ENCODE measurements around the gene EME2. TPM values are rescaled to one million over a fixed set of nuclear protein-coding genes. Genes with fewer than 3 reads are reported as not detected.

Gene EME2
- total and polyA plus RNA-seq, 7 experiments from 2014 or later, result 0.59 to 47.5 (median 32.5) TPM

DNA sequence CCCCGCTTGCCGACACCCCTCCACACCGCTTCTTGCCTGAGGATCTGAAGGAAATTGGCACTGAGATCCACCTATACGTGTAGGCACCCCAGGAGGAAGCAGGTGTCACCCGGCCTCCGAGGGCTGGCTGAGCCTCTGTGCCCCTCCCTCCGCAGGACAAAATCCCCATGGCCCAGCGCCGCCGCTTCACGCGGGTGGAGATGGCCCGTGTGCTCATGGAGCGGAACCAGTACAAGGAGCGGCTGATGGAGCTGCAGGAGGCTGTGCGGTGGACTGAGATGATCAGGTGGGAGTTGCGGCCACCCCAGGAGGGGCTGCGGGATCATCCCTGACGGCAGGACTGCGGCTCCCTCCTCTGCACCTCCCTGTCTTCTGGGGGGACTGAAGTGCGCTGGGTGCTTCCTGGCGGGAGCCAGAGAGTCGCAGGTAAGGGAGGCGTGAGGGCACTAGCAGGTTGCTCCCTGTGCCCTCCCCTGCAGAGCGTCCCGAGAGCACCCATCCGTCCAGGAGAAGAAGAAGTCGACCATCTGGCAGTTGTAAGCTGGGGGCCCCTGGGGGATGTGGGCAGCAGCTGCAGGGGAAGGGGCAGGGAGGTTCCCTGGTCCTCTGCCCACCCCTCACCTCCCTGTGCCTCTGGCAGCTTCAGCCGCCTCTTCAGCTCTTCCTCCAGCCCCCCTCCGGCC lies 10.3 kb upstream of the EME2 start:
- CTCF ChIA-PET, result no interaction called here

DNA sequence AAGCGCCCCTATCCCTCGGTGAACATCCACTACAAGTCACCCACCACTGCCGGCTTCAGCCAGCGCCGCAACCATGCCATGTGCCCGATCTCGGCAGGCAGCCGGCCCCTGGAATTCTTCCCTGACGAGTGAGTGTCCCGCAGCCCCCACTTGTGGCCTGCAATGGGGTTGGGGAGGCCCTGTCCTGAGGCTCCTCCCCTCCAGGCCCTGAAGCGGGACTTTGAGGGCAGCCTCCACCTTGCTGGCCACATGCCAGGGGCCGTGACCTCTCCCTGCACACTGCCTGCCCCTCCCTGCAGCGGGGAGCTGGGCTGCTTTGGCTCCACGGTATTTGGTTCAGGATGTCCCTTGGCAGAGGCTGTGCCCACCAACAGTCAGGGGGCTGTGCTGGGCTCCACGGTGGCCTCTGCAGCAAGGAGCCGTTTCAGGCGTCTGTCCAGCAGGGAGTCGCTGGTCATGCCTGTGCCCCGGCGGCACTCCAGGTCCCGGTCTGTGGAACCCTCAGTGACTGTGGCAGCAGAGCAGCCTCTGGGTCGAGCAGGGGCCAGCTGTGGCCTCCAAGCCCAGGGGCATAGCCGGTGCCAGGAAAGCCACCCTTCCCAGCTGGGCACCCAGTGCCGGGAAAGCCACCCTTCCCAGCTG lies 9.6 kb upstream of the EME2 start:
- ChIA-PET POLR2A (interaction anchor here (0.9 to 1.1 kb wide), 2 partner anchors 8 to 12 kb away, joined by 3 read pairs; partner anchors contain the start of gene NME3), CTCF (no interaction called here)
- Histone ChIP-seq H3K27me3 (ENCODE audit: control insufficient read depth in 2 of 2, insufficient read depth in 2 of 2, low read length in 2 of 2) (no peaks in the 10 kb centered on the region), H3K4me1 (ENCODE audit: control insufficient read depth in 2 of 2, insufficient read depth in 2 of 2, low read length in 2 of 2) (no peaks in the 10 kb centered on the region), H3K4me3 (ENCODE audit: low read length) (no peak overlapping the region), H3K27ac (ENCODE audit: low read depth, low read length) (no peak overlapping the region), H3K9me3 (ENCODE audit: control insufficient read depth in 2 of 3, low read length in 3 of 3) (no peaks in the 10 kb centered on the region), H3K36me3 (ENCODE audit: control insufficient read depth in 2 of 3, insufficient read depth in 3 of 3, low read length in 3 of 3) (peaks cover 0 to 92% (median 4%) of the 10 kb centered on the region in 3 experiments)
- Mint-ChIP-seq H3K9me3 (no peaks in the 10 kb centered on the region), H3K4me3 (no peak overlapping the region), H3K27me3 (no peaks in the 10 kb centered on the region), H3K27ac (no peak overlapping the region), H3K4me1 (peaks cover 0 to 2% (median 0%) of the 10 kb centered on the region in 7 donors), H3K36me3 (peaks cover 0 to 14% (median 3%) of the 10 kb centered on the region in 5 donors)
- intact Hi-C loops (cut with micrococcal nuclease), result no loop called here
- ATAC-seq (no peak), DNase-seq (no peak)

More for the DNA sequence above, 10.3 kb upstream of the EME2 start:
- no peaks in the 10 kb centered on the region for H3K4me1 ChIP-seq (ENCODE audit: control insufficient read depth in 2 of 2, insufficient read depth in 2 of 2, low read length in 2 of 2)
- H3K4me3 Mint-ChIP-seq, result no peak overlapping the region
- H3K36me3 Mint-ChIP-seq, result peaks cover 0 to 14% (median 3%) of the 10 kb centered on the region in 5 donors
- POLR2A ChIA-PET, result interaction anchor here (0.9 to 1.1 kb wide), 2 partner anchors 9 to 12 kb away, joined by 3 read pairs; partner anchors contain the start of gene NME3
- no peaks in the 10 kb centered on the region for H3K9me3 ChIP-seq (ENCODE audit: control insufficient read depth in 2 of 3, low read length in 3 of 3)
- intact Hi-C loops (cut with micrococcal nuclease), result no loop called here
- no peak overlapping the region for H3K27ac Mint-ChIP-seq
- peaks cover 0 to 92% (median 4%) of the 10 kb centered on the region in 3 experiments for H3K36me3 ChIP-seq (ENCODE audit: control insufficient read depth in 2 of 3, insufficient read depth in 3 of 3, low read length in 3 of 3)
- ATAC-seq, result no peak
- H3K27me3 ChIP-seq (ENCODE audit: control insufficient read depth in 2 of 2, insufficient read depth in 2 of 2, low read length in 2 of 2), result no peaks in the 10 kb centered on the region
- no peak overlapping the region for H3K27ac ChIP-seq (ENCODE audit: low read depth, low read length)
- H3K9me3 Mint-ChIP-seq, result no peaks in the 10 kb centered on the region
- peaks cover 0 to 8% (median 4%) of the 10 kb centered on the region in 7 donors for H3K4me1 Mint-ChIP-seq
- DNase-seq, result no peak
- no peak overlapping the region for H3K4me3 ChIP-seq (ENCODE audit: low read length)
- H3K27me3 Mint-ChIP-seq, result no peaks in the 10 kb centered on the region

DNA sequence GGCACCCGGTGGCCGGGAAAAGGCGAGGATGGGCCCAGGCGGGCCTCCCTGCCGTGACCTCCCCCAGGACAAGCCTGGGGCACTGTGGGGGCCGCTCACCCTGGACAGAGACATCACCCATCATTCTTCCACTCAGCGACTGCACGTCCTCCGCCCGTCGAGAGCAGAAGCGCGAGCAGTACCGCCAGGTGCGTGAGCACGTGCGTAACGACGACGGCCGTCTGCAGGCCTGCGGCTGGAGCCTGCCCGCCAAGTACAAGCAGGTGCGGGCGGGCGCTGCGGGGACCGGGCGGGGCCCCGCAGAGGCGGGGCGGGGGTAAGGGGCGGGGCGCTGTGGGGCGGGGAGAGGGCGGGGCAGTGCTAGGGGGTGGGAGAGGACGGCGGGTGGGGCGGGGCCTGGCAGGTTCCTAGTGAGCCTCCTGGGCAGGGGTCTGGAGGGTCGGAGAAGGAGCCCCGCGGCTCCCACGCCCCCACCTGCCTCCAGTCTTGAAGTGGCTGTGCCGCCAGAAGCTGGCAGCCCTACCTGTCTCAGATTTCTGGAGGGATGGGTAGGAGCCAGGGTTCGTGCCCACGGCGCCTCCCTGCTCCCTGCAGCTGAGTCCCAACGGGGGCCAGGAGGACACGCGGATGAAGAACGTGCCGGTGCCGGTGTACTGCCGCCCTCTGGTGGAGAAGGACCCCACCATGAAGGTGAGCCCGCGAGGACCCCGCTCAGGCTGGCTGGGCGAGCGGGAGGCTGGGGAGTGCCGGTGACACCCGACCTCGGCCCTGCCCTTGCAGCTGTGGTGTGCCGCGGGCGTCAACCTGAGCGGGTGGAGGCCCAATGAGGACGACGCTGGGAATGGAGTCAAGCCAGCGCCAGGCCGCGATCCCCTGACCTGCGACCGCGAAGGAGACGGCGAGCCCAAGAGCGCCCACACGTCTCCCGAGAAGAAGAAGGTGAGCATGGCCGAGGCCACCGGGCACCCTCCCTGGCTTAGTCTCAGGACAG lies 8.8 kb upstream of the EME2 start:
- CTCF ChIA-PET, result no interaction called here
- peaks cover 0 to 12% (median 3%) of the 10 kb centered on the region in 5 donors for H3K36me3 Mint-ChIP-seq
- no peaks in the 10 kb centered on the region for H3K27me3 Mint-ChIP-seq
- intact Hi-C loops (cut with micrococcal nuclease), result no loop called here
- POLR2A ChIA-PET, result interaction anchor here (0.7 to 2.0 kb wide), 3 partner anchors 18 to 405 kb away, joined by 3 to 4 read pairs (median 3); partner anchors contain the start of genes NUBP2 and SPSB3
- H3K9me3 ChIP-seq (ENCODE audit: control insufficient read depth in 2 of 3, low read length in 3 of 3), result no peaks in the 10 kb centered on the region
- DNase-seq (no peak), ATAC-seq (no peak)
- H3K4me3 Mint-ChIP-seq, result no peak overlapping the region
- peaks cover 0 to 5% (median 0%) of the 10 kb centered on the region in 7 donors for H3K4me1 Mint-ChIP-seq
- H3K27ac ChIP-seq (ENCODE audit: low read depth, low read length), result no peak overlapping the region
- no peaks in the 10 kb centered on the region for H3K9me3 Mint-ChIP-seq
- no peak overlapping the region for H3K27ac Mint-ChIP-seq
- H3K27me3 ChIP-seq (ENCODE audit: control insufficient read depth in 2 of 2, insufficient read depth in 2 of 2, low read length in 2 of 2), result no peaks in the 10 kb centered on the region
- peaks cover 0 to 91% (median 4%) of the 10 kb centered on the region in 3 experiments for H3K36me3 ChIP-seq (ENCODE audit: control insufficient read depth in 2 of 3, insufficient read depth in 3 of 3, low read length in 3 of 3)
- H3K4me3 ChIP-seq (ENCODE audit: low read length), result no peak overlapping the region
- no peaks in the 10 kb centered on the region for H3K4me1 ChIP-seq (ENCODE audit: control insufficient read depth in 2 of 2, insufficient read depth in 2 of 2, low read length in 2 of 2)

DNA sequence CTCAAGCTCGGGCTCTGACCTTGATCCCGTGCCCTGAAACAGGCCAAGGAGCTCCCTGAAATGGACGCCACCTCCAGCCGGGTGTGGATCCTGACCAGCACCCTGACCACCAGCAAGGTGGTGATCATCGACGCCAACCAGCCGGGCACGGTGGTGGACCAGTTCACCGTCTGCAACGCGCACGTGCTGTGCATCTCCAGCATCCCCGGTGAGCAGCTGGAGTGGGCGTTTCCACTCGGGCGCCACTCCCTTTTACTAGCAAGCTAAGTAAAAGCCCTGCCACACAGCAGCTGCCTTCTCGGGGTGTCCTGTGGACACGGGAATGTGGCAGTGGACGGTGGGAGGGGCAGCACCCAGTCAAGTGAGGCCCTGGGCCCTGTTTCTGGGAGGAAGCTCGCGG lies 7.6 kb upstream of the EME2 start:
- H3K4me3 ChIP-seq (ENCODE audit: low read length), result no peak overlapping the region
- DNase-seq (no peak), ATAC-seq (no peak)
- no peaks in the 10 kb centered on the region for H3K27me3 ChIP-seq (ENCODE audit: control insufficient read depth in 2 of 2, insufficient read depth in 2 of 2, low read length in 2 of 2)
- intact Hi-C loops (cut with micrococcal nuclease), result no loop called here
- Mint-ChIP-seq H3K4me3 (no peak overlapping the region), H3K27me3 (no peaks in the 10 kb centered on the region), H3K9me3 (no peaks in the 10 kb centered on the region), H3K36me3 (peaks cover 0 to 11% (median 3%) of the 10 kb centered on the region in 5 donors), H3K27ac (no peak overlapping the region), H3K4me1 (peaks cover 0 to 5% (median under 1%) of the 10 kb centered on the region in 7 donors)
- H3K36me3 ChIP-seq (ENCODE audit: control insufficient read depth in 2 of 3, insufficient read depth in 3 of 3, low read length in 3 of 3), result peaks cover 0 to 83% (median 4%) of the 10 kb centered on the region in 3 experiments
- no peaks in the 10 kb centered on the region for H3K9me3 ChIP-seq (ENCODE audit: control insufficient read depth in 2 of 3, low read length in 3 of 3)
- H3K27ac ChIP-seq (ENCODE audit: low read depth, low read length), result no peak overlapping the region
- CTCF ChIA-PET, result interaction anchor here (0.8 kb wide), 1 partner anchor 59 kb away, joined by 3 read pairs; the partner anchor contains the start of gene MAPK8IP3
- POLR2A ChIA-PET, result interaction anchor here (1.2 to 2.0 kb wide), 2 partner anchors 17 to 345 kb away, joined by 3 to 4 read pairs; partner anchors contain the start of genes NUBP2 and SPSB3
- no peaks in the 10 kb centered on the region for H3K4me1 ChIP-seq (ENCODE audit: control insufficient read depth in 2 of 2, insufficient read depth in 2 of 2, low read length in 2 of 2)

DNA sequence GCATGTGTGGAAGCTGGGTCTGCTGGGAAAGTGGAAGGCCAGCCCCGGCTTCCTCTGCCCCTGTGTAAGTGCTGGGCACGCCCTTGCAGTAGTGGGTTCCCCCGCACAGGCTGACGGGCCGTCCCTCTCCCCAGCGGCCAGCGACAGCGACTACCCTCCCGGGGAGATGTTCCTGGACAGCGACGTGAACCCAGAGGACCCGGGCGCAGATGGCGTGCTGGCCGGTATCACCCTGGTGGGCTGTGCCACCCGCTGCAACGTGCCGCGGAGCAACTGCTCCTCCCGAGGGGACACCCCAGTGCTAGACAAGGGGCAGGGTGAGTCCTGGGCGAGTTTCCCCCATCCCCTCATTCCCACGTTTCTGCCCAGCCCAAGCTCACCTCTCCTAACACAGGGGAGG lies 6.8 kb upstream of the EME2 start:
- H3K9me3 Mint-ChIP-seq, result no peaks in the 10 kb centered on the region
- Histone ChIP-seq H3K27me3 (ENCODE audit: control insufficient read depth in 2 of 2, insufficient read depth in 2 of 2, low read length in 2 of 2) (no peaks in the 10 kb centered on the region), H3K4me3 (ENCODE audit: low read length) (no peak overlapping the region), H3K36me3 (ENCODE audit: control insufficient read depth in 2 of 3, insufficient read depth in 3 of 3, low read length in 3 of 3) (peaks cover 0 to 74% (median 0%) of the 10 kb centered on the region in 3 experiments), H3K4me1 (ENCODE audit: control insufficient read depth in 2 of 2, insufficient read depth in 2 of 2, low read length in 2 of 2) (peaks cover 3 to 6% of the 10 kb centered on the region in 2 donors), H3K27ac (ENCODE audit: low read depth, low read length) (no peak overlapping the region), H3K9me3 (ENCODE audit: control insufficient read depth in 2 of 3, low read length in 3 of 3) (no peaks in the 10 kb centered on the region)
- H3K27ac Mint-ChIP-seq, result peak overlapping the region in 1 of 9 donors; percentile 16
- DNase-seq (no peak), ATAC-seq (no peak)
- peaks cover 0 to 7% (median 4%) of the 10 kb centered on the region in 5 donors for H3K36me3 Mint-ChIP-seq
- H3K4me1 Mint-ChIP-seq, result peaks cover 0 to 8% (median 5%) of the 10 kb centered on the region in 7 donors
- H3K4me3 Mint-ChIP-seq, result no peak overlapping the region
- CTCF ChIA-PET, result no interaction called here
- intact Hi-C loops (cut with micrococcal nuclease), result no loop called here
- no peaks in the 10 kb centered on the region for H3K27me3 Mint-ChIP-seq
- POLR2A ChIA-PET, result no interaction called here

DNA sequence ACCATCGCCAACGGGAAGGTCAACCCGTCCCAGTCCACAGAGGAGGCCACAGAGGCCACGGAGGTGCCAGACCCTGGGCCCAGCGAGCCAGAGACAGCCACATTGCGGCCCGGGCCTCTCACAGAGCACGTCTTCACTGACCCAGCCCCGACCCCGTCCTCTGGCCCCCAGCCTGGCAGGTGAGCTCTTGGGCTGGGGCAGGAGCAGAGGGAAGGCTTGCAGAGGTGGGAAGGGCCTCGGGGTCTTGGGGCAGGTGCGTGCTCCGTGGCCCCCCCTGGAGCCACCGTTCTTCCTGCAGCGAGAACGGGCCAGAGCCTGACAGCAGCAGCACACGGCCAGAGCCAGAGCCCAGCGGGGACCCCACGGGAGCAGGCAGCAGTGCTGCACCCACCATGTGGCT lies 6.4 kb upstream of the EME2 start:
- Mint-ChIP-seq H3K27ac (peak overlapping the region in 1 of 9 donors; percentile 16), H3K4me1 (peaks cover 0 to 8% (median 5%) of the 10 kb centered on the region in 7 donors), H3K27me3 (no peaks in the 10 kb centered on the region), H3K9me3 (no peaks in the 10 kb centered on the region), H3K4me3 (no peak overlapping the region), H3K36me3 (peaks cover 0 to 4% (median 1%) of the 10 kb centered on the region in 5 donors)
- Histone ChIP-seq H3K27ac (ENCODE audit: low read depth, low read length) (no peak overlapping the region), H3K27me3 (ENCODE audit: control insufficient read depth in 2 of 2, insufficient read depth in 2 of 2, low read length in 2 of 2) (no peaks in the 10 kb centered on the region), H3K4me1 (ENCODE audit: control insufficient read depth in 2 of 2, insufficient read depth in 2 of 2, low read length in 2 of 2) (peaks cover 3 to 6% of the 10 kb centered on the region in 2 donors), H3K36me3 (ENCODE audit: control insufficient read depth in 2 of 3, insufficient read depth in 3 of 3, low read length in 3 of 3) (peaks cover 0 to 70% (median 0%) of the 10 kb centered on the region in 3 experiments), H3K4me3 (ENCODE audit: low read length) (no peak overlapping the region), H3K9me3 (ENCODE audit: control insufficient read depth in 2 of 3, low read length in 3 of 3) (no peaks in the 10 kb centered on the region)
- CTCF ChIA-PET, result no interaction called here
- no peak for DNase-seq
- ATAC-seq, result no peak
- POLR2A ChIA-PET, result no interaction called here
- intact Hi-C loops (cut with micrococcal nuclease), result no loop called here

Measured in naive thymus-derived CD4-positive, alpha-beta T cell (primary cell).